ENCODE results near the gene SNX22.
A peak's percentile ranks its signal among the peaks of the same experiment; 100 is the strongest.

The SNX22 gene

DNA sequence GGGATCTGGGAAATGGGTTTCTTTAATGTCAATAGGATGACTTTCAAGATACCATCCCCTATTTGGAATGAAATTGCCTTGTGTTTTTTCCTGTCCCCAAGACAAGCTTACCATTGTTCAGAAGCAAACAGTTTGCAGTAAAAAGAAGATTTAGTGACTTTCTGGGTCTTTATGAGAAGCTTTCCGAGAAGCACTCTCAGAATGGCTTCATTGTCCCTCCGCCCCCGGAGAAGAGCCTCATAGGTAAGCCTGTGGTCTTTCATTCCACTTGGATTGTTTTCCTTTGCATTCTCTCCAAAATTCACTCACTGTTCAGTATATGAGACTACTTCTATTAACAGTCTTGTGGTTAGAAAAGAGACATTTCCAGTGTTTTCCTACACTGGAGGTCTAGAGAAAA, 25.6 kb upstream of the SNX22 start:
- H3K27ac Mint-ChIP-seq: peak overlapping the region; percentile 20
- no peaks in the 10 kb centered on the region for H3K4me1 Mint-ChIP-seq (ENCODE audit: low read depth)
- no peaks in the 10 kb centered on the region for H3K27me3 Mint-ChIP-seq
- H3K4me3 Mint-ChIP-seq: no peak overlapping the region
- H3K9me3 Mint-ChIP-seq: no peaks in the 10 kb centered on the region
- DNase-seq: no peak
- H3K36me3 Mint-ChIP-seq (ENCODE audit: low read depth): peaks cover 90% of the 10 kb centered on the region

DNA sequence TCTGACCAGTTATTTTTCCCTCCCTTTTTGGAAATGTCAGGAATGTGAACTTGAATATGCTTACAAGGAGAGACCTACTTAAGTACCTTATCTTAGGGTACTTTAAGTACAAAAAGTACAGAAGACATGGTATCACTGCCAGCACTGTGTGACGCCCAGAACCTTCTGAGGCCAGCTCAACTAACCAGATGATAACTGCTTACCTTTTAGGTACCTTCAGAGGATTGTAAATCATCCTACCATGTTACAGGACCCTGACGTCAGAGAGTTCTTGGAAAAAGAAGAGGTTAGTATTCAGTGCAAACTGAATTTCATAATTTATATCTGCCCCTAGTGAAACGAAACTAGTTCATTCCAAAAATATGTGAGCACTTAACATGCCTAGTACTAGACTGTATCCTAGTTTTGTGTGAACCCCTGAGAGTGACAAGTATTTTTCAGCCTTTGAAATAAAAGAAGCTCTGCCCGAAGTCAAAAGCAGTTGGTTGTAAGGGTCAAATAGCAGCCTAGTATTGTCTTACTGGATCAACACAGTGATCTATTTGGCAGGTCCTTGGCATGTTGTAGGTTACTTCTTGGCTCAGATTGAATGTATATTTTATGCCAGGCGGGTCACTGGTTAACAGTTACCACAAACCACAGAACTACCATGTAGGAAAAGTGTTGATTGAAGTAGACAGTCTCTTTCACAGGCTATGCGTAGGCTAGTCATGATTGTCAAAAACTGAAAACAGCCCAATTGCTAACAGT, 23.8 kb upstream of the SNX22 start:
- Mint-ChIP-seq H3K27me3 (no peaks in the 10 kb centered on the region), H3K9me3 (no peaks in the 10 kb centered on the region), H3K36me3 (ENCODE audit: low read depth) (peaks cover 96% of the 10 kb centered on the region), H3K4me1 (ENCODE audit: low read depth) (no peaks in the 10 kb centered on the region), H3K27ac (no peak overlapping the region), H3K4me3 (no peak overlapping the region)
- no peak for DNase-seq

DNA sequence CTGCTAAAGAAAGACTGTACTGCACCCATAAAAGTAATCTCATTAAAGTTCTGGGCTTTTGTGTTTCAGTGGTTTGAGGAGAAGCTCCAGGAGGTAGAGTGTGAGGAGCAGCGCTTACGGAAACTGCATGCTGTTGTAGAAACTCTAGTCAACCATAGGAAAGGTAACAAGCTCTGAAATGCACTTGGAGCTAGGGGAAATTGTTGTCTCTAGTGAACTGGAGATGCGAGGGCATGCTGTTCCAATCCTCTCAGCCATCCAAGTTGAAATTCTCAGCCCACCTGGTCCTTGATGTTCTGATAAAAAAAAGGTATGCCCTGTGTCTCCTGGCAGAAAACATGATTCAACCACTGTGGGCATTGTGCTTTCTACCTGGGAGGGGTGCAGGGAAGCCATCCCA, 21.4 kb upstream of the SNX22 start:
- Mint-ChIP-seq H3K27me3 (no peaks in the 10 kb centered on the region), H3K4me1 (ENCODE audit: low read depth) (no peaks in the 10 kb centered on the region), H3K36me3 (ENCODE audit: low read depth) (peaks cover 96% of the 10 kb centered on the region), H3K4me3 (no peak overlapping the region), H3K27ac (no peak overlapping the region), H3K9me3 (no peaks in the 10 kb centered on the region)
- DNase-seq: no peak

DNA sequence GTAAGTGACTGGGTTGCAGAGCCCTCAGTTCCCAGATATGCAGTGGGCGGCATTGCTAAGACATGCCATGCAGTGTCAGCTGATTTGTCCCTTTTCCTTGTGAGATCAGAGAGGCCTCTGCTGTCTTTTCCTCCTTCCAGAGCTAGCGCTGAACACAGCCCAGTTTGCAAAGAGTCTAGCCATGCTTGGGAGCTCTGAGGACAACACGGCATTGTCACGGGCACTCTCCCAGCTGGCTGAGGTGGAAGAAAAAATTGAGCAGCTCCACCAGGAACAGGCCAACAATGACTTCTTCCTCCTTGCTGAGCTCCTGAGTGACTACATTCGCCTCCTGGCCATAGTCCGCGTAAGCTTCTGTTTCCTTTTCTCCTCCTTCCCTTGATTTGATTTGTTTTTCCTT, 20.0 kb upstream of the SNX22 start:
- no peak for DNase-seq
- H3K9me3 Mint-ChIP-seq: no peaks in the 10 kb centered on the region
- no peaks in the 10 kb centered on the region for H3K27me3 Mint-ChIP-seq
- no peaks in the 10 kb centered on the region for H3K4me1 Mint-ChIP-seq (ENCODE audit: low read depth)
- H3K36me3 Mint-ChIP-seq (ENCODE audit: low read depth): peaks cover 97% of the 10 kb centered on the region
- H3K4me3 Mint-ChIP-seq: no peak overlapping the region
- no peak overlapping the region for H3K27ac Mint-ChIP-seq

DNA sequence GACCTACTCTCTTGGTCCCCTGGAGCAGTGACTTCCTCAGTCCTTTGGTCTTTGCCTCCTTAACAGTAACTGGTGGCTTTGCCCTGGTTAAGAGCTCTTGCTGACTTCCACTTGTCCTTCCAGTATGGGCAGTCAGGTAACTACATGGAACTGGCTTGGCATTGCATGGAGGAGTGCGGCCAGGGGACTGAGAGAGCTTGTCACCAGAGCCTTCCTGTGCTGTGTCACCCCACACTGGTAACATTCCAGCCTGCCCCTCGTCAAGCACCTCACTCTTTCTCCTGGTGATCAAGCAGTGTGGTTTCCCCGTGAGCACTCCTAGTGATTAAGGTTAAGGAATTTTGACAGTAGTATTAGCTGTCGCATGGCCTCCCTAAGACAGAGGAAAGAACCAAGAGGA, 19.3 kb upstream of the SNX22 start:
- Mint-ChIP-seq H3K9me3 (no peaks in the 10 kb centered on the region), H3K4me1 (ENCODE audit: low read depth) (no peaks in the 10 kb centered on the region), H3K27me3 (no peaks in the 10 kb centered on the region), H3K36me3 (ENCODE audit: low read depth) (peaks cover 98% of the 10 kb centered on the region), H3K4me3 (no peak overlapping the region), H3K27ac (peak overlapping the region; percentile 6)
- DNase-seq: no peak

DNA sequence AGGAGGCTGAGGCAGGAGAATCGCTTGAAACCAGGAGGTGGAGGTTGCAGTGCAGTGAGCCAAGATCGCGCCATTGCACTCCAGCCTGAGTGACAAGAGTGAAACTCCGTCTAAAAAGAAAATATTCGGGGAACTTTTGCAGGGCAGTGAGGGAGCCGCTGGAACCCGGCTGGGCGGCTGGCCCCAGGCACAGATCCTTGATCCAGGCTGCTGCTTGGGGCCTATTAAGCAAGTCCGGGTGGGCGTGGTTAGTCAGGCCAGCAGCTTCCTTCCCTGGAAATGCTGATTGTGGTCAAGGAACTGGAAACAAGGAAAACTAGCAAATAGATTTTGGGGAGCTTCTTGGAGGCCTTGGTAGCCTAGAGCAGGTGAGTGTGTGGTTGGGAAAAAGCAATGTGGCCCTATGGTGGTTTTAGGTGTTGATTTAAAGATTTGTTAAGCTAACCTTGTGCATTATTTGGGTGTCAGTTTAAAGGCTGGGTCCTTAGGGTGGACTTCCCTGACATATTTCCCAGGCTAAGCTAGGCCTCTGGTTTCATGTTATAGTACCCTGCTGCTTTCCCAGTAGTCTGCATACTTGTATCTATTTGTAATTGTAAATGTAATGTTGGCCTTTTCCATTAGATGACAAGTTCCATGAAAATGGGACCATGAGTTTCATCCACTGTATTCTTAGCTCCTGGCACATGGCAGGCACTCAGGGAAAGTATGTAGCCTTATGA, 17.7 kb upstream of the SNX22 start:
- H3K4me3 Mint-ChIP-seq: no peak overlapping the region
- no peak overlapping the region for H3K27ac Mint-ChIP-seq
- no peaks in the 10 kb centered on the region for H3K27me3 Mint-ChIP-seq
- no peaks in the 10 kb centered on the region for H3K4me1 Mint-ChIP-seq (ENCODE audit: low read depth)
- peaks cover 97% of the 10 kb centered on the region for H3K36me3 Mint-ChIP-seq (ENCODE audit: low read depth)
- H3K9me3 Mint-ChIP-seq: no peaks in the 10 kb centered on the region
- DNase-seq: no peak

DNA sequence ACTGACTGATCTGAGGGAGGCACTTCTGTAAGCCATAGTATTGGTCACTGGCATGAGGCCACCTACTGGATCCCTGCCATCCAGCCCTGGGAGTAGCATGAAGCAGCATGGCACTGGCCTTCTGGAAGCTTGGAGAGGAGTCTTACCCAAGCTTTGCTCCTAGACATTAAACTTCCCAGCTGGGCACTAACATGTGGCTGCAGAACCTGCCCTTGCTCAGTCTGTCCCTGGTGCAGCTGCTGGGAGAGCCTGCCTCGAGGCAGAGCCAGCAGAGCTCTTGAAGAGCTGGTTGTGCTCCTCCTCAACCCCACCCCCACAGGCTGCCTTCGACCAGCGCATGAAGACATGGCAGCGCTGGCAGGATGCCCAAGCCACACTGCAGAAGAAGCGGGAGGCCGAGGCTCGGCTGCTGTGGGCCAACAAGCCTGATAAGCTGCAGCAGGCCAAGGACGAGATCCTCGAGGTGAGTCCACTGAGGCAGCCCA, 17.1 kb upstream of the SNX22 start:
- Mint-ChIP-seq H3K4me3 (no peak overlapping the region), H3K27me3 (no peaks in the 10 kb centered on the region), H3K4me1 (ENCODE audit: low read depth) (no peaks in the 10 kb centered on the region), H3K9me3 (no peaks in the 10 kb centered on the region), H3K27ac (no peak overlapping the region), H3K36me3 (ENCODE audit: low read depth) (peaks cover 94% of the 10 kb centered on the region)
- no peak for DNase-seq

DNA sequence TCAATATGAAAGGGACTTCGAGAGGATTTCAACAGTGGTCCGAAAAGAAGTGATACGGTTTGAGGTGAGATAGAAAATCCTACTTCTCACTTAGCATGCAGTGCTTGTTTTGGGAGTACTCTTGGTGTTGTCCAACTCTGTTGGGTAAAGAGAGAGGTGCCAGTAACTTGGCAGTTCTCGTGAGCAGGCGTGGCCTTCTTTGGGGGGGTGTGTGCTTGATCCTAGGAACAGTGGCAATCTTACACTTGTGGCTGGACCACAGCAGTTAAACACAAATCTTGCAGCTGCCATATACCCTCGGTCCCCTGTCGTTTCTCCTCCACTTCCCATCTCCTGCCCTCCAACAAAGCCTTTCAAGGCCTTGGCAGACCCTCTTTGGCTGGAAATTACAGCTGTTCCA, 15.2 kb upstream of the SNX22 start:
- no peak overlapping the region for H3K4me3 Mint-ChIP-seq
- no peaks in the 10 kb centered on the region for H3K27me3 Mint-ChIP-seq
- H3K27ac Mint-ChIP-seq: no peak overlapping the region
- H3K9me3 Mint-ChIP-seq: no peaks in the 10 kb centered on the region
- DNase-seq: no peak
- H3K36me3 Mint-ChIP-seq (ENCODE audit: low read depth): peaks cover 84% of the 10 kb centered on the region
- no peaks in the 10 kb centered on the region for H3K4me1 Mint-ChIP-seq (ENCODE audit: low read depth)

DNA sequence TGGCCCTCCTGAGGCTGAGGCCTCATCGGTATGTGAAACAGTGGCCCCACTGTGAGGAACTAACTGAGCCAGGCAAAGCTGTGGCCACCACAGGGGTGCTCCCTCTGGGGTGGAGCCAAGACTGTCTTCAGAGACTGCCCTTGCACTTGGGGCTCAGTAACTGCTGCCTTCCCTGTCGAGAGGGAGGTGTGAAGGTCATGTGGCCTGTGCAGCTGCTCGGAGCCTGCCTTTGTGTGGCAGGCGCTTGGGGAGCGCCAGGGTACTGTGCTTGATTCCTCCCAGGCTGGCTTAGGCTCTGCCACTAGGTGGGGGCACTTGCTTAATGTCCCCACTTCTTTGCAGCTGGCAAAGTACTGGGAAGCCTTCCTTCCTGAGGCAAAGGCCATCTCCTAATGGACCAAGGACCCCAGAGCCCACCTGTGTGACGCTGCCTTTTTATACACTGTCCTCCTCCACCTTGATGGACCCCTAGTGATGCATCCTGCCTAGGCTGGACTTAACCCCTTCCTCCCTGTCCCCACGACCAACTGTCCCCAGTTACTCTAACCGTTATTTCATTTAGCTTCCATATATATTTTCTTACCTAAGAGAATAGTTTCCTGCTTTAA, 14.2 kb upstream of the SNX22 start:
- Mint-ChIP-seq H3K27ac (no peak overlapping the region), H3K27me3 (no peaks in the 10 kb centered on the region), H3K9me3 (no peaks in the 10 kb centered on the region), H3K4me3 (no peak overlapping the region), H3K4me1 (ENCODE audit: low read depth) (no peaks in the 10 kb centered on the region), H3K36me3 (ENCODE audit: low read depth) (peaks cover 82% of the 10 kb centered on the region)
- DNase-seq: no peak

DNA sequence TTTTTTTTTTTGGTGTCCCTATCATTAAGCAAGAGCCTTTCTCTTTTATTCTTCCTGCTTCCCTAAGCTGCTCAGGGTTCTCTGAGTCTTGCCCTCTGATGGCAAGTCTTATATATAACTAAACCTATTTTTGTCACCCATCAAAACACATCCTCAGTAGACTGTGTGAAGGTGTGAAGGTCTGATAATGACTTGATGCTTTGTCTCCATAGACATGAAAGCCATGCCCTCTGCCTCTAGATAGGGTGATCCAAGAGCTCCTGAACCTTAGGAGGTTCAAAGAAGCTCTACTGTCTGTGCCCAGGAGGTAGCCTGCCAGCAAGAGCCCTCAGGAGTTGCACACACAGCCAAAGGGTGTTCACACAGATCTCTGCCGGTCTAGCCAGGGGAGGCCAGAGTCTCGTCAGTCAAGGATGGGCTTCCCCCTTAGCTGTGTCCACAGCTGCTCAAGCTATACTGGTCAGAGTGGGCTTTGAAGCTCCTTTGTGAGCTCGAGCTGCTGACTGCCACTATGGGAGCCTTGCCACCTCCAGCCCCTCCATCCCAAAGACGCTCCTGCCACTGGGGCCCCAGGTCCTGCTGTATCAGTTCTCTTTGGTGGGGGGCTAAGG, 13.1 kb upstream of the SNX22 start:
- no peak for DNase-seq
- no peak overlapping the region for H3K4me3 Mint-ChIP-seq
- no peaks in the 10 kb centered on the region for H3K4me1 Mint-ChIP-seq (ENCODE audit: low read depth)
- no peaks in the 10 kb centered on the region for H3K9me3 Mint-ChIP-seq
- H3K27me3 Mint-ChIP-seq: no peaks in the 10 kb centered on the region
- H3K27ac Mint-ChIP-seq: peak overlapping the region; percentile 26
- H3K36me3 Mint-ChIP-seq (ENCODE audit: low read depth): peaks cover 81% of the 10 kb centered on the region

DNA sequence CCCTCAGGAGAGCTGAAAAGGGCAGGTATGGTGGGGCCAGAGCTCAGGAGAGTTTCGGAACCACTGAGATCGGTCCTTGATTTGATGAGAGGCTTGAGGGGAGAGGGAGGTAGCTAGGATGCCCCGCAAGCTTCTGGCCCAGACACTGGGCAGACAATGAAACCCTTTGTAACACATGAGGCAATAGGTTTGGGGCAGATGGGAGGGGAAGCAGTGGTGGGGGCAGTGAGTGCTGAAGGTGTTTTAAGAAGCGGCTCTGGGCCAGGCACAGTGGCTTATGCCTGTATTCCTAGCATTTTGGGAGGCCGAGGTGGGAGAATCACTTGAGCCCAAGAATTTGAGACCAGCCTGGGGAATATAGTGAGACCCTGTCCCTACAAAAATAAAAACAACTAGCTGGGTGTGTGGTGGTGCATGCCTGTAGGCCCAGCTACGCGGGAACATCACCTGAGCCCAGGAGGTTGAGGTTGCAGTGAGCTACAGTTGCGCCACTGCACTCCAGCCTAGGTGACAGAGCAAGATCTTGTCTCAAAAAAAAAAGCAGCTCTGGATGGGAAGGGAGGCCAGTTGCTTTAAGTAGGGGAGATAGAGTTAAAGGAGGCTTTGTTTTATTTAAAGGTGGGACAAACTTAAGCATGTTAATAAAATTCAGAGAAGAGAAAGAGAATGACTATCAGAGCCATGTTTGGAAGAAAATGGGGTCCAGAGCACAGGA, 9.6 kb upstream of the SNX22 start:
- H3K4me1 Mint-ChIP-seq (ENCODE audit: low read depth): no peaks in the 10 kb centered on the region
- peaks cover 67% of the 10 kb centered on the region for H3K36me3 Mint-ChIP-seq (ENCODE audit: low read depth)
- no peak for DNase-seq
- no peak overlapping the region for H3K4me3 Mint-ChIP-seq
- H3K9me3 Mint-ChIP-seq: no peaks in the 10 kb centered on the region
- H3K27ac Mint-ChIP-seq: peak overlapping the region; percentile 23
- H3K27me3 Mint-ChIP-seq: no peaks in the 10 kb centered on the region

DNA sequence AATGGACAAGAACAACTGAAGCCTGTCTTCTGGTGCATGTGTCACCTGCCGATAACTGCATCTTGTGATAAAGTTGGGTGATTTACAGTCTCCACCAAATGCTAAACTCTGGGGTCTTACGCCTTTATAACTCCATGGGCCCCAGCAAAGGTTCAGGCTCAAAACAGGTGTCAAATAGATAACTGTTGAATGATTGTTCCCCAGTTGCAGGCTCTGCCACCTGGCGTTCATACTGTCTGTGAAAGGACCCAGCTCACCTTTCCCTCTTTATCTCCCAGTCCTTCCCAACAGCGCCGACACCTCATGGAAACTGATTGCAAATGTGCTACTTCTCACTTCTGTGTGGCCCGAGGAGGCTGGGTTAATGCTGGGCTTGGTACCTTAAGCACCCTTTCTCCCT, 8.3 kb upstream of the SNX22 start:
- Mint-ChIP-seq H3K36me3 (ENCODE audit: low read depth) (peaks cover 54% of the 10 kb centered on the region), H3K27ac (peak overlapping the region; percentile 7), H3K27me3 (no peaks in the 10 kb centered on the region), H3K4me3 (no peak overlapping the region), H3K4me1 (ENCODE audit: low read depth) (no peaks in the 10 kb centered on the region), H3K9me3 (no peaks in the 10 kb centered on the region)
- no peak for DNase-seq

DNA sequence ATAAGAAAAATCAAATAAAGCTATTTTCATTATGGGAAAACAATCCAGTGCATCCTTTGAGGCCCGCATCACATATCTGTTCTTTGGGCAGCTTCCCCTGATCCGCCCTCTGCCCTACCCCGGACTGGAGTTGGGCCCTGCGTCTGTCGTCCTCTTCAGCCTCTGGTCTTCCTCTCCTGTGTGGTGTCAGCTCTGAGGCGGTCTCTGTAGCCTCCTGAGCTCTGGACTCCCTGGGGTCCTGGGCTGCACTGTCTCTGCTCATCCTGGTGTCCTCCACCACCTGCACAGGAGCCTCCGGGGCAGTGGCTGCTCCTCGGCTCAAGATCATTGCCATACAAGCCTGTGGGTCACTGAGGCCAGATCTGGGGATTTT, 7.4 kb upstream of the SNX22 start:
- no peak overlapping the region for H3K4me3 Mint-ChIP-seq
- no peaks in the 10 kb centered on the region for H3K9me3 Mint-ChIP-seq
- DNase-seq: no peak
- H3K27me3 Mint-ChIP-seq: no peaks in the 10 kb centered on the region
- H3K4me1 Mint-ChIP-seq (ENCODE audit: low read depth): no peaks in the 10 kb centered on the region
- peaks cover 47% of the 10 kb centered on the region for H3K36me3 Mint-ChIP-seq (ENCODE audit: low read depth)
- H3K27ac Mint-ChIP-seq: no peak overlapping the region

DNA sequence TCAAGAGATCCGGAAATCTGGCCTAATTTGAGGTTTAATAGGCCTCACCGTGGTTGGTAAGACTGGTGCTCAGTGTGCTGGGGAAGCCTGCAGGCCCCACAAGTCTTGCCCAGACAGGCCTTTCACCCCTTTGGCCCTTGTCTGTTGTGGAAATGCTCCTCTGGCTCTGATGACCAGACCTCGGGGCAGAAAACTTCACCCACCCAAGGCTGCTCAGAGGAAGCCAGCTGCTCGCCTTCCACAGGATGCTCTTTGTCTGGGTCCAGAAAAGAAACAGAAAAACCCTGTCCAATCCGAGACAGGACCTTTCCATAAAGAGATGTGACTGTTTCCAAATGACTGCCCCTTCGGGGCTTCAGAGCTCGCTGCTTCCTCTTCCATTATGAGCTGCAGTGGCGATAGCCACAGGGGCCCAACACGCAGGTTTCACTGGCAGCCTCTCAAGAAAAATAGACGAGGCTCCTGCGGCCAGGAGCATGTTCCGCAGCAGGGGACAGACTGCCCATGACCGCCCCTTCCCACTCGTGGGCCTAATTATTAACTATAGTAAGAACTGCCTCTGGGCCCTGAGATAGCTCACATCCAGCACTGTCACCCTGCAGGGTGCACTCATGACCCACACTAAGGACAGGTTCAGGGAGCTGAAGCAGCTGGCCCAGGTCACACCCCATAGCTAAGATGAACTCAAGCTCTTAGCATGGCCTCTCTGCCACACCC, 6.8 kb upstream of the SNX22 start:
- Mint-ChIP-seq H3K27ac (no peak overlapping the region), H3K4me3 (no peak overlapping the region), H3K4me1 (ENCODE audit: low read depth) (peaks cover 4% of the 10 kb centered on the region), H3K9me3 (no peaks in the 10 kb centered on the region), H3K27me3 (no peaks in the 10 kb centered on the region), H3K36me3 (ENCODE audit: low read depth) (peaks cover 47% of the 10 kb centered on the region)
- DNase-seq: no peak

Data from activated T-cell treated with anti-CD3 and anti-CD28 coated beads, Interleukin-2, amount 50 U/mL, for 24 hours (primary cell).